ENCODE measurements around the gene ST3GAL5.

DNA sequence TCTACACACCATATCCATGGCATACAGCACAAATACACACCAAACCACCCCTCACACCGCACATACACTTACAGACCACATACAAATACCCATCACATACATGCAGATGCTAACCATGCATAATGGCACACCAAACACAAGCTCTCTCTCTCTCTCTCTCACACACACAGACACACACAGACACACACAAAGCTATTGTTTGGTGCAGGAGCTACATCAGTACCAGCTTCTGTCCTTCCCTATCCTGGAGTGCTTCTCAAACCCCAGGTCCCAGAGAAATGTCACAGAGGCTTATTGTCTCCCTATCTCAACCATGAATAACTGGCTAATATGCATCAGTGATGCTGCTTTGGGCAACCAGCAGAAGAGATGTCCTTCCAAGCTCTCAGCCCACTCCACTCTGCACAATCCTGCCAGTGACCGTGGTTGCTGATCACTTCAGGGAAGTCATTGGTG lies 36.5 kb upstream of the ST3GAL5 start:
- TF ChIP-seq, protein P1, sequence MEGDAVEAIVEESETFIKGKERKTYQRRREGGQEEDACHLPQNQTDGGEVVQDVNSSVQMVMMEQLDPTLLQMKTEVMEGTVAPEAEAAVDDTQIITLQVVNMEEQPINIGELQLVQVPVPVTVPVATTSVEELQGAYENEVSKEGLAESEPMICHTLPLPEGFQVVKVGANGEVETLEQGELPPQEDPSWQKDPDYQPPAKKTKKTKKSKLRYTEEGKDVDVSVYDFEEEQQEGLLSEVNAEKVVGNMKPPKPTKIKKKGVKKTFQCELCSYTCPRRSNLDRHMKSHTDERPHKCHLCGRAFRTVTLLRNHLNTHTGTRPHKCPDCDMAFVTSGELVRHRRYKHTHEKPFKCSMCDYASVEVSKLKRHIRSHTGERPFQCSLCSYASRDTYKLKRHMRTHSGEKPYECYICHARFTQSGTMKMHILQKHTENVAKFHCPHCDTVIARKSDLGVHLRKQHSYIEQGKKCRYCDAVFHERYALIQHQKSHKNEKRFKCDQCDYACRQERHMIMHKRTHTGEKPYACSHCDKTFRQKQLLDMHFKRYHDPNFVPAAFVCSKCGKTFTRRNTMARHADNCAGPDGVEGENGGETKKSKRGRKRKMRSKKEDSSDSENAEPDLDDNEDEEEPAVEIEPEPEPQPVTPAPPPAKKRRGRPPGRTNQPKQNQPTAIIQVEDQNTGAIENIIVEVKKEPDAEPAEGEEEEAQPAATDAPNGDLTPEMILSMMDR (conservative IDR thresholded peaks at IDR 0.05) = no peak
- TF ChIP-seq EZH2 (IDR thresholded peaks at IDR 0.05; ENCODE audit: low read depth) = no peak
